Liver (tissue), 3 donors: ENCODE measurements around the gene CA11.

Experiments
- JUND ChIP-seq, 2 donors: IDR thresholded peaks; 2 replicates each; pipeline ENCODE4 v1.6.1; 2016; ENCODE audit warnings: antibody characterized with exemption in 2 of 2
- SP1 ChIP-seq: IDR thresholded peaks from 2 replicates; pipeline ENCODE4 v1.6.1; 2018; ENCODE audit warnings: antibody characterized with exemption, mild to moderate bottlenecking
- TF ChIP-seq, protein P1 (sequence below): fragments of 150-350 bp; IDR thresholded peaks from 2 replicates; pipeline ENCODE4 v1.5.1; 2017; ENCODE audit warnings: improper control_type of control experiment, low read depth, low read length; ENCODE audit not compliant: missing input control
- TF ChIP-seq, protein P2 (sequence below): IDR thresholded peaks from 2 replicates; pipeline ENCODE4 v1.6.1; 2016; ENCODE audit warnings: antibody characterized with exemption
- TF ChIP-seq, protein P3 (sequence below): IDR thresholded peaks from 2 replicates; pipeline ENCODE4 v1.6.1; 2016; ENCODE audit warnings: antibody characterized with exemption, mild to moderate bottlenecking
- donor health status: healthy.
- donor health status: healthy.

DNA sequence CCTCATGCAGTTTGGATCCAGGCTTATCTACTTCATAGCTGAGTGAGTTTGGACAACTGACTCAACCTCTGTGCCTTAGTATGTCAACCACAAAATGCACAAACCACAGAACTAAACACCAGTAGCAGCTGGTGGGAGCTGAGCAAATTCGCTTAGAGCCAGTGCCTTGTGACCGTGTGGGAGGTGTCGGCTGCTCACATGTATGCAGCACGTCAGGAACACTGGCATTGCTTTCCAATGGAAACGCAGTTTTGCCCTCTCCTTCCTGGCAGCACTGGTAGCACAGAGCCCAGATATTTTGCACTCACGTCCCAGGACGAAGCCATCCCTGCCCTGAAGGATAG, 35.1 kb upstream of the CA11 start:
- TF ChIP-seq, protein P1, sequence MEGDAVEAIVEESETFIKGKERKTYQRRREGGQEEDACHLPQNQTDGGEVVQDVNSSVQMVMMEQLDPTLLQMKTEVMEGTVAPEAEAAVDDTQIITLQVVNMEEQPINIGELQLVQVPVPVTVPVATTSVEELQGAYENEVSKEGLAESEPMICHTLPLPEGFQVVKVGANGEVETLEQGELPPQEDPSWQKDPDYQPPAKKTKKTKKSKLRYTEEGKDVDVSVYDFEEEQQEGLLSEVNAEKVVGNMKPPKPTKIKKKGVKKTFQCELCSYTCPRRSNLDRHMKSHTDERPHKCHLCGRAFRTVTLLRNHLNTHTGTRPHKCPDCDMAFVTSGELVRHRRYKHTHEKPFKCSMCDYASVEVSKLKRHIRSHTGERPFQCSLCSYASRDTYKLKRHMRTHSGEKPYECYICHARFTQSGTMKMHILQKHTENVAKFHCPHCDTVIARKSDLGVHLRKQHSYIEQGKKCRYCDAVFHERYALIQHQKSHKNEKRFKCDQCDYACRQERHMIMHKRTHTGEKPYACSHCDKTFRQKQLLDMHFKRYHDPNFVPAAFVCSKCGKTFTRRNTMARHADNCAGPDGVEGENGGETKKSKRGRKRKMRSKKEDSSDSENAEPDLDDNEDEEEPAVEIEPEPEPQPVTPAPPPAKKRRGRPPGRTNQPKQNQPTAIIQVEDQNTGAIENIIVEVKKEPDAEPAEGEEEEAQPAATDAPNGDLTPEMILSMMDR: no peak
- no peak for TF ChIP-seq SP1
- TF ChIP-seq, protein P2, sequence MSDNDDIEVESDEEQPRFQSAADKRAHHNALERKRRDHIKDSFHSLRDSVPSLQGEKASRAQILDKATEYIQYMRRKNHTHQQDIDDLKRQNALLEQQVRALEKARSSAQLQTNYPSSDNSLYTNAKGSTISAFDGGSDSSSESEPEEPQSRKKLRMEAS: no peak
- TF ChIP-seq, protein P3, sequence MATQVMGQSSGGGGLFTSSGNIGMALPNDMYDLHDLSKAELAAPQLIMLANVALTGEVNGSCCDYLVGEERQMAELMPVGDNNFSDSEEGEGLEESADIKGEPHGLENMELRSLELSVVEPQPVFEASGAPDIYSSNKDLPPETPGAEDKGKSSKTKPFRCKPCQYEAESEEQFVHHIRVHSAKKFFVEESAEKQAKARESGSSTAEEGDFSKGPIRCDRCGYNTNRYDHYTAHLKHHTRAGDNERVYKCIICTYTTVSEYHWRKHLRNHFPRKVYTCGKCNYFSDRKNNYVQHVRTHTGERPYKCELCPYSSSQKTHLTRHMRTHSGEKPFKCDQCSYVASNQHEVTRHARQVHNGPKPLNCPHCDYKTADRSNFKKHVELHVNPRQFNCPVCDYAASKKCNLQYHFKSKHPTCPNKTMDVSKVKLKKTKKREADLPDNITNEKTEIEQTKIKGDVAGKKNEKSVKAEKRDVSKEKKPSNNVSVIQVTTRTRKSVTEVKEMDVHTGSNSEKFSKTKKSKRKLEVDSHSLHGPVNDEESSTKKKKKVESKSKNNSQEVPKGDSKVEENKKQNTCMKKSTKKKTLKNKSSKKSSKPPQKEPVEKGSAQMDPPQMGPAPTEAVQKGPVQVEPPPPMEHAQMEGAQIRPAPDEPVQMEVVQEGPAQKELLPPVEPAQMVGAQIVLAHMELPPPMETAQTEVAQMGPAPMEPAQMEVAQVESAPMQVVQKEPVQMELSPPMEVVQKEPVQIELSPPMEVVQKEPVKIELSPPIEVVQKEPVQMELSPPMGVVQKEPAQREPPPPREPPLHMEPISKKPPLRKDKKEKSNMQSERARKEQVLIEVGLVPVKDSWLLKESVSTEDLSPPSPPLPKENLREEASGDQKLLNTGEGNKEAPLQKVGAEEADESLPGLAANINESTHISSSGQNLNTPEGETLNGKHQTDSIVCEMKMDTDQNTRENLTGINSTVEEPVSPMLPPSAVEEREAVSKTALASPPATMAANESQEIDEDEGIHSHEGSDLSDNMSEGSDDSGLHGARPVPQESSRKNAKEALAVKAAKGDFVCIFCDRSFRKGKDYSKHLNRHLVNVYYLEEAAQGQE: no peak
- no peak for TF ChIP-seq JUND (IDR thresholded peaks at IDR 0.05)
